Right atrium auricular region (tissue), 2 donors: ENCODE results near the gene ZNF518A. TPM values are rescaled to one million over a fixed set of nuclear protein-coding genes. Genes with fewer than 3 reads are reported as not detected.
A peak's percentile ranks its signal among the peaks of the same experiment; 100 is the strongest.

Experiments
- DNase-seq: peaks from one replicate; pipeline ENCODE4 v3.0.0-alpha.2; 2019; ENCODE audit warnings: low spot score
- H3K27ac ChIP-seq, 2 donors: fragments of 200-600 bp; sonication (generic); 1 replicate in 1 of 2; 2 replicates in 1 of 2; pipeline ENCODE4 v1.5.1; 2016 to 2019
- H3K27me3 ChIP-seq, 2 donors: fragments of 200-600 bp; sonication (generic); one replicate each; pipeline versions ENCODE4 v1.5.1 to v1.6.0; 2017 to 2019
- H3K36me3 ChIP-seq: fragments of 200-600 bp; sonication (generic); one replicate; pipeline ENCODE4 v1.5.1; 2016
- H3K4me1 ChIP-seq, 2 donors: fragments of 200-600 bp; sonication (generic); one replicate each; pipeline versions ENCODE4 v1.5.1 to v1.6.0; 2017 to 2019
- H3K4me3 ChIP-seq, 2 donors: fragments of 200-600 bp; sonication (generic); 1 replicate in 1 of 2; 2 replicates in 1 of 2; pipeline ENCODE4 v1.5.1; 2017 to 2019; ENCODE audit warnings: mild to moderate bottlenecking in 1 of 2, moderate library complexity in 1 of 2
- H3K9me3 ChIP-seq, 2 donors: fragments of 200-600 bp; sonication (generic); one replicate each; pipeline ENCODE4 v1.5.1; 2019
- CTCF ChIP-seq, 2 donors: fragments of 200-600 bp; sonication (generic); IDR thresholded peaks; one replicate each; pipeline ENCODE4 v1.5.1; 2019; ENCODE audit warnings: antibody characterized with exemption in 2 of 2
- total RNA-seq, 2 donors: library from RNA; depleted of rRNA; stranded (reverse); fragments of >200 nt; gene quantifications; one replicate each; pipeline ENCODE4 v1.1.0, GENCODE V29; 2016

ZNF518A gene
- total RNA-seq, 2 donors from 2014 or later: 6.2 to 8.1 TPM

- H3K4me3 ChIP-seq: no peak overlapping the region
- H3K4me1 ChIP-seq: peaks cover 0 to 6% of the 10 kb centered on the region in 2 donors
- H3K9me3 ChIP-seq: peaks cover 0 to 7% of the 10 kb centered on the region in 2 donors
- no peak overlapping the region for H3K27ac ChIP-seq
- H3K36me3 ChIP-seq: no peaks in the 10 kb centered on the region
- no peak for DNase-seq
- TF ChIP-seq CTCF (IDR thresholded peaks at IDR 0.05): no peak
- H3K27me3 ChIP-seq: peaks cover 2 to 11% of the 10 kb centered on the region in 2 donors
These were observed 5.0 kb upstream of the ZNF518A start for GRCh38 chr10:96125142-96125515.

DNA sequence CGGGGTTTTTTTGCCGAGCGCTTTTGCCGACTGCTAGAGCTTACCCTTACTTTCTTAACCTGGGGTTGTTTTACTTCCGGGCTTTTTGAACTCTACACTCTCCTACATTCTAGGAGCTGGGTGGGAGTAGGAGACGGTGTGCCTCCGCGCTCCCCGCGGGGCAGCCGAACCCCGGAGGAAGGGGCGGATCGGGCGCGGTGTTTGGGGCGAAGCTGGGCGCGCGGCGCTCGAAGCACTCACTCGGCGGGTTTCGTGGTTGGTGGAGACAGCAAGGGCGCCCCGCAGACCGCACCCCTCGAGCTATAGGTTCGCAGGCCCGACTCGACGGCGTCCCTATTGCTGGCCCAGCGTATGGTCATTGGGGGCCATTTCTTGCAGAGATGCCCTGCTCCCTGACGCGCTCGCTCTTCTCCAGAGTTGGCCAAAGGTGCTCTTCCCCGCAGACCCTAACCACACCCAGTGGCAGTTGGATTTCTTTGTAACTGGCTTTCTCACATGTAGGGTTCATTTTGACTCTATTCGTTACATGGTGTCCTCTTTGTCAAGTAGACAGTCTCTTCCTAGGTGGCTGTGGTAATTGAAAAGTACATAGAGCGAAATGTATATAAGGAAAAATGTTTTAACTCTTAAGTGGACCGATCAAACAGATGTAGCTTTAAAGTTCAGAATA is 364 bp downstream of the ZNF518A start:
- H3K36me3 ChIP-seq: peaks cover 7% of the 10 kb centered on the region
- H3K27ac ChIP-seq: peak overlapping the region; percentile 89 to 93
- peak overlapping the region; percentile 63 to 73 for H3K4me3 ChIP-seq
- H3K27me3 ChIP-seq: peaks cover 0 to 2% of the 10 kb centered on the region in 2 donors
- peaks cover 0 to 12% of the 10 kb centered on the region in 2 donors for H3K4me1 ChIP-seq
- H3K9me3 ChIP-seq: peaks cover 0 to 7% of the 10 kb centered on the region in 2 donors
- no peak for TF ChIP-seq CTCF (IDR thresholded peaks at IDR 0.05)
- peak; percentile 60 for DNase-seq

GRCh38 chr10:96131621-96132020 is 1.5 kb downstream of the ZNF518A start:
- Histone ChIP-seq H3K27ac (no peak overlapping the region), H3K4me3 (no peak overlapping the region), H3K9me3 (peaks cover 0 to 7% of the 10 kb centered on the region in 2 donors), H3K36me3 (peaks cover 8% of the 10 kb centered on the region), H3K4me1 (peaks cover 0 to 12% of the 10 kb centered on the region in 2 donors), H3K27me3 (no peaks in the 10 kb centered on the region)
- TF ChIP-seq CTCF (IDR thresholded peaks at IDR 0.05): no peak
- DNase-seq: no peak

DNA sequence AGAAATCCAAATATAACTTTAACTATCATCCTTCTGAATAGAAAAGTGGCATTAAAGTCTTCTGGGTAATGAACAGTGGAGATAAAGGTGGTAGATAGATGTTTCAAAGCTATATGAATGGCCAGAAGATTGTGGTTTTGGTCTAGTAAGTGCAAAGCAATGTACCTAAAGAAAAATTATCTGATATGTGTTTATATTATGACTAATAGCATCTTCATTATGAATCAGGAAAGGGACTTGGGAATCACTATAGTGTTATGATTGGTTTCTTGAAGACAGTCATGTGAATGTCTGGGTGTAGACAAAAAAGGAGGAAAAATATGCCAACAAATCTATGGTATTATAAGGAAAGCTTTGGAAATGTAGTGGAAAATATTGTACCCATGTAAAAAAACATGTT is 3.0 kb downstream of the ZNF518A start:
- H3K27ac ChIP-seq: no peak overlapping the region
- H3K27me3 ChIP-seq: no peaks in the 10 kb centered on the region
- H3K4me3 ChIP-seq: no peak overlapping the region
- H3K36me3 ChIP-seq: peaks cover 21% of the 10 kb centered on the region
- H3K4me1 ChIP-seq: peaks cover 0 to 12% of the 10 kb centered on the region in 2 donors
- no peak for DNase-seq
- TF ChIP-seq CTCF (IDR thresholded peaks at IDR 0.05): no peak
- peaks cover 0 to 7% of the 10 kb centered on the region in 2 donors for H3K9me3 ChIP-seq

GRCh38 chr10:96136810-96137209 is 6.7 kb downstream of the ZNF518A start:
- Histone ChIP-seq H3K9me3 (no peaks in the 10 kb centered on the region), H3K27ac (no peak overlapping the region), H3K36me3 (peaks cover 37% of the 10 kb centered on the region), H3K4me1 (no peaks in the 10 kb centered on the region), H3K4me3 (no peak overlapping the region), H3K27me3 (no peaks in the 10 kb centered on the region)
- no peak for DNase-seq
- TF ChIP-seq CTCF (IDR thresholded peaks at IDR 0.05): no peak

DNA sequence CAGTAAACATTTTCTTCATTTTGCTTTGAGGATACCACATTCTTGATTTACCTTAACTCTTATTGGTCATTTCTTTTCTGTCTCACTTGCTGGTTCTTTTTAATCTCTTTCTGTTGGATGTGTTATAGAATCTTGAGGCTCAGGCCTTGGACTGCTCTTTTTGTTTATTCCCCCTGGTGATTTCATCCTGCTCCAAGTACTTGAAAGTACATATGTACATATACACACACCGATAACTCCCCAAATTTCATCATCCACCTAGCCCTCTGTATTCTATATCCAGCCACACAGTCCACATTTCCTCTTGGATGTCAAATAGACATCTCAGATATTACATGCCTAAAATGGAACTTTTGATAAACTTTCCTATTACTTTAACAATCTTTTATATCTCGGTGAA is 7.5 kb downstream of the ZNF518A start:
- H3K27ac ChIP-seq: no peak overlapping the region
- no peak overlapping the region for H3K4me3 ChIP-seq
- H3K36me3 ChIP-seq: peaks cover 38% of the 10 kb centered on the region
- H3K4me1 ChIP-seq: no peaks in the 10 kb centered on the region
- no peak for DNase-seq
- no peak for TF ChIP-seq CTCF (IDR thresholded peaks at IDR 0.05)
- no peaks in the 10 kb centered on the region for H3K27me3 ChIP-seq
- no peaks in the 10 kb centered on the region for H3K9me3 ChIP-seq
